Suprapubic skin (tissue), 4 donors: ENCODE data around the gene STAT3. TPM values are rescaled to one million over a fixed set of nuclear protein-coding genes. Genes with fewer than 3 reads are reported as not detected.

ENCODE experiments used
- DNase-seq, 2 donors: peaks; one replicate each; pipeline ENCODE4 v3.0.0-alpha.2; 2019; ENCODE audit warnings: low spot score in 2 of 2
- H3K27ac ChIP-seq: fragments of 200-600 bp; sonication (generic); one replicate; pipeline ENCODE4 v1.5.1; 2019
- H3K27me3 ChIP-seq: fragments of 200-600 bp; sonication (generic); one replicate; pipeline ENCODE4 v1.5.1; 2019
- H3K36me3 ChIP-seq: fragments of 200-600 bp; sonication (generic); one replicate; pipeline ENCODE4 v1.5.1; 2019
- H3K4me1 ChIP-seq: fragments of 200-600 bp; sonication (generic); one replicate; pipeline ENCODE4 v1.5.1; 2019
- H3K4me3 ChIP-seq: fragments of 200-600 bp; sonication (generic); one replicate; pipeline ENCODE4 v1.5.1; 2019; ENCODE audit warnings: mild to moderate bottlenecking
- H3K9me3 ChIP-seq: fragments of 200-600 bp; sonication (generic); one replicate; pipeline ENCODE4 v1.5.1; 2019
- EP300 ChIP-seq: sonication (generic); formaldehyde crosslinking; IDR thresholded peaks from one replicate; pipeline ENCODE4 v1.6.1; 2017; ENCODE audit warnings: antibody characterized with exemption
- POLR2A ChIP-seq, 2 donors: fragments of 450-650 bp; IDR thresholded peaks; one replicate each; pipeline ENCODE4 v1.6.1; 2017; ENCODE audit warnings: antibody characterized with exemption in 2 of 2, mild to moderate bottlenecking in 2 of 2, moderate library complexity in 2 of 2
- POLR2AphosphoS5 ChIP-seq, 3 donors: sonication (generic); formaldehyde crosslinking; IDR thresholded peaks; one replicate each; pipeline ENCODE4 v1.6.1; 2017; ENCODE audit warnings: antibody characterized with exemption in 3 of 3
- WGBS: methylation state at CpG from one replicate; pipeline ENCODE4 v1.1.5; 2018; 5-methylcytosine and 5-hydroxymethylcytosine counted together
- total RNA-seq, 4 donors: library from RNA; depleted of rRNA; stranded (reverse); fragments of >200 nt; gene quantifications; one replicate each; pipeline ENCODE4 v1.1.0, GENCODE V29; 2016
- TF ChIP-seq, protein P1 (sequence below), 2 donors: fragments of 200-600 bp in 1 of 2; fragments of 450-650 bp in 1 of 2; sonication (generic) in 1 of 2; IDR thresholded peaks; one replicate each; pipeline ENCODE4 v1.5.1; 2016 to 2019; ENCODE audit warnings: antibody characterized with exemption in 2 of 2, mild to moderate bottlenecking in 1 of 2, moderate library complexity in 1 of 2

STAT3 gene
- total RNA-seq, 4 donors from 2014 or later, result 144 to 174 (median 152) TPM

DNA sequence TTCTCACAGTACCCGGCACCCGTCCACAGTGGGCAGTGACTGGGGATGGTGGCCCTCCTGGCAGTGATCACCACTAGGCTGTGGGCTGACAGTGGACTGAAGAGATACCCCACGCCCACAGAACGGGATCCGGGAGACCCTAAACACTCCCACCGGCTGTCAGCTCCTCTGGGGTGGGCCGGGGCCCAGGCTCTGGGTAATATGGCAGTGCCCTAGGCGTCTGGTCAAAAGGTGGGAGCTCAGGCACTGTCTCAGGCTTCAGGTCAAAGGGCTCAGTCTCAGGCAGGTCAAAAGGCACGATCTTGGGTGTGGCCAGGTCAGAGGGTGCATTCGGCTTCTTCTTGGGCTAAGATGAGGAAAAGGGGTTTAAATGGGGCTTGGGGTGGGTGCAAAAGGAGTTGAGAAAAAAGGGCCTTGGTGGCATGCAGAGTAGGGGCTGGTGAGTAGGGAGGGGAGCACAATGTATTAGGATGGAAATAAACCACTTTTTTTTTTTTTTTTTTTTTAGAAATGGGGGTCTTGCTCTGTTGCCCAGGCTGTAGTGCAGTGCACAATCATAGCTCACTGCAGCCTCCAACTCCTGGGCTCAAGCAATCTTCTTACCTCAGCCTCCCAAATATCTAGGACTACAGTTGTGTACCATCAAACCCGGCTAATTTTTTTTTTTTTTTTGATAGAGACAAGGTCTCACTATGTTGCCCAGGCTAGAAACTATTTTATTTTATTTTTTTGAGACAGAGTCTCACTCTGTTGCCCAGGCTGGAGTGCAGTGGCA is 23.9 kb upstream of the STAT3 start:
- peak overlapping the region; percentile 87 for H3K27ac ChIP-seq
- peaks cover 97% of the 10 kb centered on the region for H3K4me1 ChIP-seq
- no peak for DNase-seq
- no peaks in the 10 kb centered on the region for H3K9me3 ChIP-seq
- H3K4me3 ChIP-seq, result peak overlapping the region; percentile 8
- no peaks in the 10 kb centered on the region for H3K36me3 ChIP-seq
- H3K27me3 ChIP-seq, result no peaks in the 10 kb centered on the region
- WGBS, result 38% methylated on average over 8 of the region's 11 CpGs
- TF ChIP-seq POLR2AphosphoS5 (IDR thresholded peaks at IDR 0.05), result no peak
- TF ChIP-seq POLR2A (IDR thresholded peaks at IDR 0.05), result no peak
- TF ChIP-seq, protein P1, sequence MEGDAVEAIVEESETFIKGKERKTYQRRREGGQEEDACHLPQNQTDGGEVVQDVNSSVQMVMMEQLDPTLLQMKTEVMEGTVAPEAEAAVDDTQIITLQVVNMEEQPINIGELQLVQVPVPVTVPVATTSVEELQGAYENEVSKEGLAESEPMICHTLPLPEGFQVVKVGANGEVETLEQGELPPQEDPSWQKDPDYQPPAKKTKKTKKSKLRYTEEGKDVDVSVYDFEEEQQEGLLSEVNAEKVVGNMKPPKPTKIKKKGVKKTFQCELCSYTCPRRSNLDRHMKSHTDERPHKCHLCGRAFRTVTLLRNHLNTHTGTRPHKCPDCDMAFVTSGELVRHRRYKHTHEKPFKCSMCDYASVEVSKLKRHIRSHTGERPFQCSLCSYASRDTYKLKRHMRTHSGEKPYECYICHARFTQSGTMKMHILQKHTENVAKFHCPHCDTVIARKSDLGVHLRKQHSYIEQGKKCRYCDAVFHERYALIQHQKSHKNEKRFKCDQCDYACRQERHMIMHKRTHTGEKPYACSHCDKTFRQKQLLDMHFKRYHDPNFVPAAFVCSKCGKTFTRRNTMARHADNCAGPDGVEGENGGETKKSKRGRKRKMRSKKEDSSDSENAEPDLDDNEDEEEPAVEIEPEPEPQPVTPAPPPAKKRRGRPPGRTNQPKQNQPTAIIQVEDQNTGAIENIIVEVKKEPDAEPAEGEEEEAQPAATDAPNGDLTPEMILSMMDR (IDR thresholded peaks at IDR 0.05), result no peak
- TF ChIP-seq EP300, result no peak

DNA sequence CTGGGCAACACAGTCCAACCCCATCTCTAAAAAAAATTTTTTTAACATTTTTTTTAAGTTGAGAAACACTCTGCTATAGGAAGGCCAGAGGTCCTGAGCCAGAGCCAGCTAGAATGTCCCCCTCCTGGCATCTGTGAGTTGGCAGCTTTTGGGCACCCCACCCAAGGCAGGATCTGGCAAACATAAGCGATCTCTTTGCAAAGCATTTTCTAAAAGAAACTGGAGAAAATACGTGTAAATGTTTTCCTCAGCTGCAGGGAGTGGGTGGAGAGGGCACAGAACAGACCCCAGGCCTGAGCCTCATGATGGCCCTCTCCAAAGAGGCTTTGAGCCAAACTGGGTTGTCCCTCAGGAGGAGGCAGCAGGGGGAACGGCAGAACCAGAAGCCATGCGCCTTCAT is 23.1 kb upstream of the STAT3 start:
- Histone ChIP-seq H3K27ac (peak overlapping the region; percentile 87), H3K9me3 (no peaks in the 10 kb centered on the region), H3K4me1 (peaks cover 97% of the 10 kb centered on the region), H3K27me3 (no peaks in the 10 kb centered on the region), H3K36me3 (no peaks in the 10 kb centered on the region), H3K4me3 (peak overlapping the region; percentile 8)
- WGBS, result 19% methylated on average over 4 of the region's 4 CpGs
- no peak for DNase-seq
- TF ChIP-seq POLR2AphosphoS5 (IDR thresholded peaks at IDR 0.05) (no peak), EP300 (no peak), POLR2A (IDR thresholded peaks at IDR 0.05) (no peak)
- TF ChIP-seq, protein P1 (IDR thresholded peaks at IDR 0.05), result no peak

DNA sequence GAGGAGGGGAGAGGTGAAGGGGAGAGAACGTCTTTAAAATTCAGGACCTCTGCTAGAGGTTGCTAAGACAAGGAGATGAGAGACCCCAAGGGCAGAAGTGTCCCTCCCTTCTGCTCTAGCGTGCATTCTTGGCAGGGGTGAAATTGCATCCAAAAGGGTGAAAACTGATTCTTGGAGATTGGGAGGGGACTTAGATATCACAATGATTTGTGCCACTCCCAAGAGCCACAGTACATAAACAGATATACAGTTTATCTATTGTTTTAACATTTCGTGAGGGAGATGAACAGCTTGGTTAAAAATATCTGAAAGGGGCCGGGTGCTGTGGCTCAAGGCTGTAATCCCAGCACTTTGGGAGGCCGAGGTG is 22.1 kb upstream of the STAT3 start:
- TF ChIP-seq POLR2AphosphoS5 (IDR thresholded peaks at IDR 0.05) (no peak), POLR2A (IDR thresholded peaks at IDR 0.05) (no peak), EP300 (no peak)
- TF ChIP-seq, protein P1 (IDR thresholded peaks at IDR 0.05), result no peak
- Histone ChIP-seq H3K9me3 (no peaks in the 10 kb centered on the region), H3K36me3 (no peaks in the 10 kb centered on the region), H3K27ac (peak overlapping the region; percentile 87), H3K27me3 (no peaks in the 10 kb centered on the region), H3K4me1 (peaks cover 90% of the 10 kb centered on the region), H3K4me3 (peak overlapping the region; percentile 4)
- WGBS, result 45% methylated on average over 5 of the region's 5 CpGs
- DNase-seq, result no peak

DNA sequence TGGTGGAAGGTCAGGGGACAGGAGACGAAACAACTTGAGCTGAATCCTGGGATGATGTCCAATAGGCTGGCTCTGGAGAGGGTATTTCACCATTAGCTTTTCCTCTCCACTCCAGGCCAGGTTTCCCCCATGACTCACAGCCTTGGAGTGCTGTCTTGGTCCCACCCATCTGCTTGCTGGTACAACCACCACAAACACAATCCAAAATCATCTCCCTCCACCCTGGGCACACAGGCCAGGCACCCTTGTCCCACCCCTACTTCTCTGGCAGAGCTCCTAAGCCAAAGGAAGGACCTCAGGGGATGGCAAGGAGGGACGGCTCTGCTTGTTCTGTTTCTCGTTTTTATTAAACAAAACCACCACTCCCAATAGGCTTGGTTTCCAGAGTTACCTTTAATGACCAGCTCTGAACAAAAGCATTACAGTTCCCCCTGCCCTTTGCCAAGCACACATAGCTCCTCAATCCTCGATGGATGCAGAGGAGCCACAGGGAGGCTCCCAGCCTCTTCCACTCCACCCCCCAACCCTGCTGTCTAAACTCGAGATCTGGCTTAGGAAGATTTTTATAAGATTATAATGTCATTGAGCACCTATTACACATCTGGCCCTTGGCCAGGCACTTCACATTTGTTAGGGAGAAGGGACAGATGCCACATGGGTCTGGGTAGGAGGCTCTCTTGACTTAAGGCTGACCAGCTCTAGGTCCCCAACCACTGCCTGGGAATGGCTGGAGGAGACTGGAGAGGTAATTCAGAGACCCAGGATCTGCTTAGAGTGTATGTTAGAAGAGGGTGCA is 21.5 kb upstream of the STAT3 start:
- Histone ChIP-seq H3K36me3 (peaks cover 6% of the 10 kb centered on the region), H3K27ac (peak overlapping the region; percentile 87), H3K9me3 (no peaks in the 10 kb centered on the region), H3K4me1 (peaks cover 87% of the 10 kb centered on the region), H3K4me3 (peak overlapping the region; percentile 4), H3K27me3 (no peaks in the 10 kb centered on the region)
- peak in 2 of 3 donors; percentile 66 to 71 for TF ChIP-seq POLR2AphosphoS5 (IDR thresholded peaks at IDR 0.05)
- TF ChIP-seq POLR2A (IDR thresholded peaks at IDR 0.05), result peak in 1 of 2 donors; percentile 2
- TF ChIP-seq, protein P1 (IDR thresholded peaks at IDR 0.05), result no peak
- no peak for TF ChIP-seq EP300
- DNase-seq, result peak; percentile 92
- 13% methylated on average over 4 of the region's 5 CpGs for WGBS

DNA sequence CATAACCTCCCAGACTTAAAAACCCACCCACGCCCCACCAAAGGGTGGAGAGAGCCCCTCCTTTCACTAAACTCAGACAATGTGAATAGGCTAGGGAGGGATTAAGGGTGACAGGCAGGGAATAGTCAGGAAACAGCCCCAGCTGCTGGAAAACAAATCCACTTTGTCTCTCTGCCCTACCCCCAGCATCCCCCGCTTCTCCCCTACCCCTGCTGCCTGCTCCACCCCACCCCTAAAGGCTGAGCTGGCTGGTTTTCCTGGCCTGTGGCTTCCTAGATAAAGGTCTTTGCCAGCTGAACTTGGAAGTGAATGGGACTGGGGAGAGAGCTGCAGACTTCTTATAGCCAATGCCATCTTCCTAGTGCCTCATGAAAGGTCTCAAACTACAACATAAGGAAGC is 19.8 kb upstream of the STAT3 start:
- TF ChIP-seq POLR2A (IDR thresholded peaks at IDR 0.05) (no peak), EP300 (no peak), POLR2AphosphoS5 (IDR thresholded peaks at IDR 0.05) (no peak)
- TF ChIP-seq, protein P1 (IDR thresholded peaks at IDR 0.05), result no peak
- no peak for DNase-seq
- H3K4me3 ChIP-seq, result no peak overlapping the region

More for the DNA sequence above, 19.8 kb upstream of the STAT3 start:
- Histone ChIP-seq H3K4me1 (peaks cover 83% of the 10 kb centered on the region), H3K36me3 (peaks cover 21% of the 10 kb centered on the region), H3K27ac (peak overlapping the region; percentile 87), H3K27me3 (no peaks in the 10 kb centered on the region), H3K9me3 (no peaks in the 10 kb centered on the region)
- WGBS, result 14% methylated on average over 2 of the region's 2 CpGs
